HCT116 (cell line): ENCODE results near the gene CARD14.

ENCODE experiments used
- ATF3 ChIP-seq: IDR thresholded peaks from 2 replicates; pipeline ENCODE4 v1.6.1; 2012
- CEBPB ChIP-seq: IDR thresholded peaks from 2 replicates; pipeline ENCODE4 v1.6.1; 2012; ENCODE audit warnings: low read depth
- CTCF ChIP-seq, 3 experiments: fragments of 200-600 bp in 1 of 3; sonication (generic) in 1 of 3; IDR thresholded peaks in 2 of 3; conservative IDR thresholded peaks in 1 of 3; 2 replicates each; pipeline ENCODE4 v1.5.1; 2012 to 2017; ENCODE audit warnings: low read depth in 2 of 3, low read length in 2 of 3, antibody characterized with exemption in 1 of 3, borderline replicate concordance in 1 of 3, control low read depth in 1 of 3, mild to moderate bottlenecking in 1 of 3, mixed read lengths in 1 of 3, mixed run types in 1 of 3, moderate library complexity in 1 of 3; ENCODE audit not compliant: insufficient read depth in 1 of 3
- EZH2 ChIP-seq: fragments of 200-600 bp; sonication (generic); IDR thresholded peaks from 2 replicates; pipeline ENCODE4 v1.6.1; 2017; ENCODE audit warnings: antibody characterized with exemption, mixed run types
- EZH2phosphoT487 ChIP-seq: fragments of 200-600 bp; IDR thresholded peaks from 2 replicates; pipeline ENCODE4 v1.6.1; 2018; ENCODE audit warnings: antibody characterized with exemption, borderline replicate concordance
- JUND ChIP-seq: IDR thresholded peaks from 2 replicates; pipeline ENCODE4 v1.6.1; 2012
- MAX ChIP-seq: IDR thresholded peaks from 2 replicates; pipeline ENCODE4 v1.6.1; 2012
- POLR2A ChIP-seq: IDR thresholded peaks from 2 replicates; pipeline ENCODE4 v1.7.0; 2011; ENCODE audit warnings: borderline replicate concordance; ENCODE audit not compliant: insufficient read depth, insufficient read length; ENCODE audit errors: extremely low read depth
- POLR2AphosphoS5 ChIP-seq: IDR thresholded peaks from 2 replicates; pipeline ENCODE4 v1.6.1; 2011; ENCODE audit warnings: mild to moderate bottlenecking, low read depth, low read length, moderate library complexity
- RAD21 ChIP-seq: IDR thresholded peaks from 2 replicates; pipeline ENCODE4 v1.6.1; 2012; ENCODE audit warnings: low read depth, mild to moderate bottlenecking
- REST ChIP-seq: IDR thresholded peaks from 2 replicates; pipeline ENCODE4 v1.6.1; 2012; ENCODE audit warnings: low read depth
- SIN3A ChIP-seq: IDR thresholded peaks from 2 replicates; pipeline ENCODE4 v1.6.1; 2012; ENCODE audit warnings: low read depth
- SRF ChIP-seq: IDR thresholded peaks from 2 replicates; pipeline ENCODE4 v1.6.1; 2012; ENCODE audit warnings: low read depth
- TCF7L2 ChIP-seq: IDR thresholded peaks from 2 replicates; pipeline ENCODE4 v1.7.0; 2011; ENCODE audit warnings: borderline replicate concordance, inconsistent platforms; ENCODE audit not compliant: insufficient read depth, insufficient read length; ENCODE audit errors: extremely low read depth

- TF ChIP-seq POLR2A, result no peak
- no peak for TF ChIP-seq POLR2AphosphoS5
- TF ChIP-seq CEBPB, result no peak
- no peak for TF ChIP-seq CTCF (IDR thresholded peaks at IDR 0.05 in 2 of 3, conservative IDR thresholded peaks at IDR 0.05 in 1 of 3; ENCODE audit: borderline replicate concordance in 1 of 3, insufficient read depth in 1 of 3, low read depth in 2 of 3, low read length in 2 of 3)
- TF ChIP-seq SRF, result no peak
- no peak for TF ChIP-seq REST
- TF ChIP-seq RAD21, result no peak
- TF ChIP-seq EZH2phosphoT487, result no peak
- no peak for TF ChIP-seq MAX
- no peak for TF ChIP-seq ATF3
- no peak for TF ChIP-seq EZH2
- TF ChIP-seq SIN3A, result no peak
- TF ChIP-seq JUND, result no peak
- TF ChIP-seq TCF7L2, result no peak
Measured at GRCh38 chr17:80168371-80168770, 1.5 kb upstream of the CARD14 start.
